ENCODE data around the gene KCND1. TPM values are rescaled to one million over a fixed set of nuclear protein-coding genes. Genes with fewer than 3 reads are reported as not detected.

KCND1 gene
- total RNA-seq, 2 donors from 2014 or later, result 3.8 to 5.0 TPM

DNA sequence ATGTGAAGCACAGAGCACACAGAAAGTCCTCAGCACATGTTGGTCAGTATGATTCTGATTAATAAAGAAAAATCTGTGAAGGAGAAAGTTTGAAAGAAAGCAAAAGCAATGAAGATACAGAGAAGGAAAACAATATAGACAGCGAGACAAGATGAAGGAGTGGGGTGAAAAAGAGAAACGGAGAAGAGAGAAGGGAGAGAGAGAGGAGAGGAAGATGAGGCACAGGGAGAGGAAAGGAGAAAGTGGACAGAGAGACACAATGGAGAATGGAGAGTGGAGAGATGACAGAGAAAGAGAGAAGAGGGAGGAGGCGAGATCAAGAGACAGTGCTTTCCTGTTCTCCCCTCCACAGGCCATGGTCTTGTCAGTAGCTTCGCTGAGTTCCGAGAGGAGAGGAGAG lies 3.9 kb upstream of the KCND1 start:
- H3K4me3 ChIP-seq, result no peak overlapping the region
- H3K9me3 ChIP-seq, result no peaks in the 10 kb centered on the region
- no peak for ATAC-seq (ENCODE audit: insufficient number of reproducible peaks, low FRiP score, low read depth)
- no peak for TF ChIP-seq CTCF (IDR thresholded peaks at IDR 0.05)
- peaks cover 2% of the 10 kb centered on the region for H3K36me3 ChIP-seq
- peaks cover 0 to 2% of the 10 kb centered on the region in 2 donors for H3K4me1 ChIP-seq (ENCODE audit: control insufficient read depth in 1 of 2, low read depth in 2 of 2)
- DNase-seq (ENCODE audit: low spot score), result no peak
- H3K27me3 ChIP-seq (replicated peaks; ENCODE audit: insufficient read depth), result no peaks in the 10 kb centered on the region
- H3K27ac ChIP-seq, result no peak overlapping the region

DNA sequence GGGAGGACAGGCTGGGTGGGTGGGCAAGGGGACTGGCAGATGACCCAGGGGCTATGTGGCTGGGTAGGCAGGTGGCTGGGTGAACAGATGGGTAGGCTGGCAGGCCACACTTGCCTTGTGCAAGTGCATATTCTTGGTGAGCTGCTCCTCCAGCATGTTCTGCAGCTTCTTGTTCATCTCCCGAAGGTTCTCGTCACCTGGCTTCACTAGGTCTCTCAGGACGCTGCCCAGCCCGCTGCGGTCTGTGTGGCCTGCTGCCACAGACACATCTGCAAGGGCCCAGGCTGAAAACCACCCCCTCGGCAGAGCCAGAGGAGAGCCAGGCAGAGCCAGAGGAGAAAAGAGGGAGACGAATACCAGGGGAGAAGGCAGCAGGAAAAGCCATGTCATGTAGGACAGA lies 3.4 kb upstream of the KCND1 start:
- TF ChIP-seq CTCF (IDR thresholded peaks at IDR 0.05), result no peak
- H3K4me3 ChIP-seq, result no peak overlapping the region
- DNase-seq (ENCODE audit: low spot score), result no peak
- H3K9me3 ChIP-seq, result no peaks in the 10 kb centered on the region
- peaks cover 0 to 2% of the 10 kb centered on the region in 2 donors for H3K4me1 ChIP-seq (ENCODE audit: control insufficient read depth in 1 of 2, low read depth in 2 of 2)
- H3K27ac ChIP-seq, result no peak overlapping the region
- no peak for ATAC-seq (ENCODE audit: insufficient number of reproducible peaks, low FRiP score, low read depth)
- H3K36me3 ChIP-seq, result peaks cover 2% of the 10 kb centered on the region
- no peaks in the 10 kb centered on the region for H3K27me3 ChIP-seq (replicated peaks; ENCODE audit: insufficient read depth)

DNA sequence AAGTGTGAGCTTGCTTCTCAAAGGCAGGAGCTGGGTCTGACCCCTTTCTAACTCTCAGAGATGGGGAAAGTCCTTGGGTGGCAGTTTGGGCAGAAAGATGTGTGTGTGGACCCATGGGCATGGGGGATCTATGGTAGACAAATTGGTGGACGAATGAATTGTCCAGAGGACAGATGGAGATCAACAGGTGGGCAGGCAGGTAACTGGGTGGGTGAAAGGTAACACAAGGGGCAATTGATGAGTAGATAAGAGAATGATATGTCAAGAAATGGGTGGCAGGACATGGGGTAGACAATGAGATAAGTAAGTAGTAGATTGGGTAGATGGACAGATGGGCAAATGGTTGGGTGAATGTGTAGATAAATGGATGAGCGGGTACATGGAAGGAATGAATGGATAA lies 2.9 kb upstream of the KCND1 start:
- Histone ChIP-seq H3K9me3 (no peaks in the 10 kb centered on the region), H3K4me3 (no peak overlapping the region), H3K36me3 (peaks cover 2% of the 10 kb centered on the region), H3K27me3 (replicated peaks; ENCODE audit: insufficient read depth) (no peaks in the 10 kb centered on the region), H3K4me1 (ENCODE audit: control insufficient read depth in 1 of 2, low read depth in 2 of 2) (peaks cover 0 to 2% of the 10 kb centered on the region in 2 donors), H3K27ac (no peak overlapping the region)
- no peak for TF ChIP-seq CTCF (IDR thresholded peaks at IDR 0.05)
- DNase-seq (ENCODE audit: low spot score), result no peak
- ATAC-seq (ENCODE audit: insufficient number of reproducible peaks, low FRiP score, low read depth), result no peak

- Histone ChIP-seq H3K27me3 (replicated peaks; ENCODE audit: insufficient read depth) (no peaks in the 10 kb centered on the region), H3K27ac (no peak overlapping the region), H3K4me1 (ENCODE audit: control insufficient read depth in 1 of 2, low read depth in 2 of 2) (peaks cover 0 to 2% of the 10 kb centered on the region in 2 donors), H3K4me3 (no peak overlapping the region), H3K36me3 (peaks cover 2% of the 10 kb centered on the region), H3K9me3 (no peaks in the 10 kb centered on the region)
- no peak for TF ChIP-seq CTCF (IDR thresholded peaks at IDR 0.05)
- no peak for ATAC-seq (ENCODE audit: insufficient number of reproducible peaks, low FRiP score, low read depth)
- DNase-seq (ENCODE audit: low spot score), result no peak
Observed at GRCh38 chrX:48974033-48974432, 2.4 kb upstream of the KCND1 start.

GRCh38 chrX:48972220-48973164 lies 848 bp upstream of the KCND1 start:
- Histone ChIP-seq H3K4me3 (peak overlapping the region; percentile 73), H3K27me3 (replicated peaks; ENCODE audit: insufficient read depth) (no peaks in the 10 kb centered on the region), H3K36me3 (no peaks in the 10 kb centered on the region), H3K27ac (peak overlapping the region; percentile 43 to 64), H3K9me3 (no peaks in the 10 kb centered on the region), H3K4me1 (ENCODE audit: control insufficient read depth in 1 of 2, low read depth in 2 of 2) (peaks cover 0 to 2% of the 10 kb centered on the region in 2 donors)
- DNase-seq (ENCODE audit: low spot score), result no peak
- no peak for ATAC-seq (ENCODE audit: insufficient number of reproducible peaks, low FRiP score, low read depth)
- peak; percentile 35 for TF ChIP-seq CTCF (IDR thresholded peaks at IDR 0.05)
